Kidney (tissue), 14 donors: Measurements from ENCODE around the gene MB21D2. TPM values are rescaled to one million over a fixed set of nuclear protein-coding genes. Genes with fewer than 3 reads are reported as not detected.
"Not testable (repeated sequence)": the region's sequence is repeated elsewhere in the genome, so short reads cannot be mapped to it uniquely, and the experiment has no call there.

Source experiments
- DNase-seq, 5 donors: peaks; one replicate each; pipeline ENCODE4 v3.0.0-alpha.2; 2013 to 2020
- FAIRE-seq: peaks from 2 replicates; lab custom pipeline; 2012; peaks lifted over from hg19 to GRCh38; lab: Jason Lieb, UNC
- H3K27ac ChIP-seq, 2 donors: one replicate each; pipeline ENCODE4 v1.7.0; 2013; ENCODE audit warnings: low read depth in 2 of 2, low read length in 2 of 2, inconsistent platforms in 1 of 2
- H3K27me3 ChIP-seq: one replicate; pipeline ENCODE4 v1.7.1; 2013; ENCODE audit warnings: low read length, inconsistent platforms; ENCODE audit not compliant: control insufficient read depth, insufficient read depth
- H3K36me3 ChIP-seq, 3 donors: one replicate each; pipeline versions ENCODE4 v1.7.0 to v1.7.1; 2013; ENCODE audit warnings: low read length in 3 of 3, control low read depth in 1 of 3, inconsistent platforms in 1 of 3; ENCODE audit not compliant: insufficient read depth in 3 of 3, control insufficient read depth in 2 of 3
- H3K4me1 ChIP-seq, 3 donors: one replicate each; pipeline versions ENCODE4 v1.7.0 to v1.7.1; 2013; ENCODE audit warnings: low read length in 3 of 3, inconsistent platforms in 1 of 3, low read depth in 1 of 3; ENCODE audit not compliant: control insufficient read depth in 2 of 3, insufficient read depth in 2 of 3
- H3K4me3 ChIP-seq, 3 donors: one replicate each; pipeline versions ENCODE4 v1.7.0 to v1.8.1; 2013; ENCODE audit warnings: low read length in 3 of 3, control low read depth in 1 of 3, inconsistent platforms in 1 of 3
- H3K9ac ChIP-seq, 3 donors: one replicate each; pipeline versions ENCODE4 v1.7.0 to v1.7.1; 2013; ENCODE audit warnings: low read length in 3 of 3, control low read depth in 1 of 3, inconsistent platforms in 1 of 3
- H3K9me3 ChIP-seq, 3 donors: one replicate each; pipeline versions ENCODE4 v1.7.0 to v1.7.1; 2013; ENCODE audit warnings: low read length in 3 of 3, control low read depth in 1 of 3, inconsistent platforms in 1 of 3; ENCODE audit not compliant: control insufficient read depth in 2 of 3, insufficient read depth in 1 of 3
- CTCF ChIP-seq: IDR thresholded peaks from 3 replicates; pipeline ENCODE4 v1.5.1; 2012; ENCODE audit warnings: mild to moderate bottlenecking, moderate library complexity, borderline replicate concordance; ENCODE audit not compliant: insufficient read depth; ENCODE audit errors: extremely low read depth
- intact Hi-C: fragments of 100-400 bp; cut with DNase I; formaldehyde crosslinking; loops from one replicate; pipeline ENCODE4 v1.11.1; 2022
- polyA plus RNA-seq: library from polyadenylated mRNA; stranded (reverse); fragments of 350-450 nt; fragmentation: Illumina TruSeq; extraction: RNeasy Lipid Tissue Mini Kit (QIAGEN cat#74804); gene quantifications from one replicate; pipeline ENCODE4 v1.2.3, GENCODE V29; 2014; ENCODE audit warnings: low read depth, low replicate concordance; ENCODE audit not compliant: insufficient read depth
- total RNA-seq: library from RNA; stranded (reverse); fragmentation: NEBNext Ultra II Directional; extraction: Animal tissue kit (Norgen Biotek cat#: 25700); gene quantifications from one replicate; pipeline ENCODE4 v1.2.1, GENCODE V29; 2021
- donor health status: control.
- donor health status: control.
- donor health status: control.
- donor health status: control.
- donor health status: control.
- donor health status: DM: yes; HTN: yes; CAD: no.
- donor health status: Normal renal cell carcinoma (clear cell type).

MB21D2 gene
- total and polyA plus RNA-seq, 2 donors from 2014 or later: 3.2 to 3.9 TPM

DNA sequence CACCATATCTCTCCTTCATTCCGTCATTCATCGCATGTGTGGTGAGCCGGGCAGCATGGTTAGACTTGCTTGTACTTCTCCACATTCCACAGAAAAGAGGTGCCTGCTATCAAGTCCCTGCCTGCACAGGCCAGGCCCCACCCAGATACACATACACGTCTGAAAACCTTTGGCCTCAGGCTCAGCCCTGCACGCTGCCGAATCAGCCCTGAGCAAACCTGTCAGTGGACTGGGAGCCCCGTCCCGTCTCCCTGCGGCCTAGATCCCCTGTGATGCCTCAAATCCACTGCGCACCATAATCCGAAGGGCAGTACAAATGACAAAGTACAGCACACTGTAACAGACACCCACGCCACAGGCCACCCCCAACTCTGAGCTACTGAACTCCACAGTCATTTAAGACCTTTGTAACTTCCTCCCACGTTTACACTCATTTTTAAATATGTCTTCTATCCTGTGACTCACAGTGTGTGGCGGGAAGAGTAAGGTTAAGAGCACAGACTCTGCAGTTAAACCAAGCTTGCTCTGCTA lies 67.1 kb downstream of the MB21D2 start:
- no peak overlapping the region for H3K9ac ChIP-seq
- H3K4me3 ChIP-seq: no peak overlapping the region
- H3K36me3 ChIP-seq: no peaks in the 10 kb centered on the region
- H3K9me3 ChIP-seq: peaks cover 0 to 3% (median 0%) of the 10 kb centered on the region in 3 donors
- no peaks in the 10 kb centered on the region for H3K27me3 ChIP-seq
- peak in 4 of 5 donors; percentile 46 to 74 (median 70) for DNase-seq
- intact Hi-C loops: no loop called here
- no peak for FAIRE-seq
- peak overlapping the region in 1 of 2 donors; percentile 27 for H3K27ac ChIP-seq
- no peak for TF ChIP-seq CTCF
- H3K4me1 ChIP-seq: peaks cover 2 to 16% (median 14%) of the 10 kb centered on the region in 3 donors

GRCh38 chr3:192849821-192850220 lies 67.8 kb downstream of the MB21D2 start:
- H3K4me1 ChIP-seq: peaks cover 2 to 16% (median 14%) of the 10 kb centered on the region in 3 donors
- DNase-seq, H3K9me3 ChIP-seq, FAIRE-seq, H3K27ac ChIP-seq, H3K9ac ChIP-seq, intact Hi-C loops, H3K27me3 ChIP-seq, H3K36me3 ChIP-seq, H3K4me3 ChIP-seq: not testable (repeated sequence)

GRCh38 chr3:192848371-192849233 lies 69.1 kb downstream of the MB21D2 start:
- Histone ChIP-seq H3K9me3 (no peaks in the 10 kb centered on the region), H3K4me1 (peaks cover 2 to 16% (median 14%) of the 10 kb centered on the region in 3 donors), H3K9ac (no peak overlapping the region), H3K27me3 (no peaks in the 10 kb centered on the region), H3K27ac (no peak overlapping the region), H3K36me3 (no peaks in the 10 kb centered on the region), H3K4me3 (no peak overlapping the region)
- no peak for TF ChIP-seq CTCF
- DNase-seq (no peak), FAIRE-seq (no peak)
- intact Hi-C loops: no loop called here

DNA sequence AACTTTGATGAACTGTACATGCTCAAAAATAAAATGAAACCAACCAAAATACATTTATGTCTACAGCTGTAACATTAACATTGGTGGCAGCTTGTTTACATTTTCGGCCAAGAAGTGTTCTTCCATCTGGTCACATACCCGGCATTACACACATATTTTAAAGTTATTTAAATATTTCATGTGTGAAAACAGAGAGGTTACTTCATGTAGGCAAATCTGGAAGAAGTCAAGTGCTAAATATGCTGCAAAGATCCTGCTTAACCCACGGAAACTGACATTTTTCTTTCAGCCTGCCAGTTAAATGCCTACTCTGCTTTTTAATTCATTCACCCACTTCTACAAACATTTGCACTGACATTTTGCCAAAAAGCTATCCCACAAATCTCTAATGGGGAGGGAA lies 69.7 kb downstream of the MB21D2 start:
- DNase-seq: peak in 1 of 5 donors; percentile 31
- Histone ChIP-seq H3K9me3 (no peaks in the 10 kb centered on the region), H3K4me3 (no peak overlapping the region), H3K4me1 (peaks cover 2 to 16% (median 14%) of the 10 kb centered on the region in 3 donors), H3K9ac (no peak overlapping the region), H3K27me3 (no peaks in the 10 kb centered on the region), H3K36me3 (no peaks in the 10 kb centered on the region), H3K27ac (no peak overlapping the region)
- FAIRE-seq: no peak
- intact Hi-C loops: no loop called here
- TF ChIP-seq CTCF: no peak
